Activated naive CD8-positive, alpha-beta T cell (primary cell): Measurements from ENCODE around the gene LAMC1.
"Not testable (repeated sequence)": the region's sequence is repeated elsewhere in the genome, so short reads cannot be mapped to it uniquely, and the experiment has no call there.

ENCODE experiments used
- H3K27ac Mint-ChIP-seq: one replicate; pipeline ENCODE4 v1.8.0; 2021; ENCODE audit warnings: mixed read lengths
- H3K27me3 Mint-ChIP-seq: one replicate; pipeline ENCODE4 v1.8.0; 2021; ENCODE audit warnings: mixed read lengths
- H3K36me3 Mint-ChIP-seq: one replicate; pipeline ENCODE4 v1.8.0; 2021; ENCODE audit warnings: mixed read lengths
- H3K4me1 Mint-ChIP-seq: one replicate; pipeline ENCODE4 v1.8.0; 2021; ENCODE audit warnings: low read depth, mixed read lengths
- H3K4me3 Mint-ChIP-seq: one replicate; pipeline ENCODE4 v1.8.0; 2021; ENCODE audit warnings: mild to moderate bottlenecking, mixed read lengths
- H3K9me3 Mint-ChIP-seq: one replicate; pipeline ENCODE4 v1.8.0; 2021; ENCODE audit warnings: low read depth, mixed read lengths

The LAMC1 gene

DNA sequence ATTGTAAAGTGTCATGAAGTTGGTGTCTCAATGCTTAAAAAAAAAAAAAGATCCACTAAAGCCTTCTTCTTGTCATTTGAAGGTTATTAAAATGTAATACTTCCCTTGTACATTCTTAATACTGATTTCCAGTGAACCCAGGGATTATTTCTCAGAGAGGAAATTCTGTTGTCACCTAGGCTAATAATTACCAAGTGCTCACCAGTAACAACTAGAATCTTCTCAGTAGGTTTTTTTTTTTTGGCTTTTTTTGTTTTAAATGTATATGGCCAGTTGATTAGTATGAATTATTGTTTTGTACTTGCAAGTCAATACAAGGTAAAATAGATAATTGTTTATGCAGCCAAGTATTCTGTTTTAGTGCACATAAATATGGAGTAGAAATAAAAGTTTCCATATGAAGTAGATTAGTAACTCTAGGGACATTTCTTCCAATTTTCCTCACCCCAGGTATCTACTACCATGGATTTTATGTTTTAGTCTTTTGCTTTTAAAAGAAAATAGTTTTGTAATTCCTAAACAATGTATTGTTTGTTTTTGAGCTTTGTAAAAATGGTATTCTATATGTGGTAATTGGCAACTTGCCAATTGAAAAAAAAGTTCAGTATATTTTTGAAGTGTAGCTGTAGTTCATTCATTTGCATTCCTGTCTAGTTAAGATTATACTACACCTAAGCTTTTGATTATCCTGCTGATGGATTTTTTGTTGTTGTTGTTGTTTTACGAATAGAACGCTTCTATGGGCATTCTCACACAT is 21.9 kb downstream of the LAMC1 start:
- peaks cover 55% of the 10 kb centered on the region for H3K27me3 Mint-ChIP-seq
- peaks cover 4% of the 10 kb centered on the region for H3K4me1 Mint-ChIP-seq
- no peaks in the 10 kb centered on the region for H3K9me3 Mint-ChIP-seq
- H3K4me3 Mint-ChIP-seq, result no peak overlapping the region
- no peaks in the 10 kb centered on the region for H3K36me3 Mint-ChIP-seq
- H3K27ac Mint-ChIP-seq, result no peak overlapping the region

DNA sequence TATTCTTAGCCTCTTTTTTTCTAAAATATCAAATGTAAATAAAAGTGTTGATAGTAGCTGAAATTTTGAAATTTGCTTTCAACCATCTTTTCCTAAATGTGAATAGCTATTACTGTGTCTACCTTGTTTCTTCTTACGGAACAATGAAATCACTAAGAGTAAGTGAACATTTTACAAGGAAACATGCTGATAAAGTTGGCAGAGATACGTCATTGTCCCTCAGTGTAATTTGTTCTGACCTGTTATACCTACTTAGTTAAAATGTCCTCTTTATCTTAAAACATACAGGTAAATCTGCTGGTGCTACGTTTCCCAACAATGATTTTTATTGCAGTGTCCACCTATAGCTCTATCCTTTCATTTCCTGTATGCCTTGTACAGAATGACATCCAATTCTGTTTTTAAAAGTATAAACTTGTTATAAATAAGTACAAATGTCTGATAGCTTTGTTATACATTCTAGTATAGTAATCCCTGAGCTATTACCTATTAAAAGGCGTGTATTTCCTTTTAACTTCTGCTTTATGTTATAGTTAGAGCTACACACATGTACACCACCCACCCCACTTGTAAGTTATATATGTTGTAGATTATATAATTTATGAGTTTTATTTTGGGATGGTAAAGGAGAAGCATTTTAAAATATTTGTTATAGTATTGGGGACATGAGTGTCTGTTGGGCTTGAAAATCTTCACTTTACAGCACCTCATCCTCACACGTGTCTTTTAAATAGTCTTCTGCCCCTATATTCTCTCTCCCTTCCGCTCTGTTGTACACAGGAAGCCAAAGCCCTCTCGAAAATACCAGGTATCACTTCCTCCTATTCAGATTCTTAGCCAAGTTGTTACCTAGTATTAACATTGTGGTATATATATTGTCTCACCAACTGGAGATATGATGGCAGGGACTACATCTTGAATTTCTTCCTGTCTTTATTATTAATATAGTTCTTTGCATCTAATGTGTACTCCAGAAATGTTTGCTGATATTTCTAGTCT is 25.2 kb downstream of the LAMC1 start:
- H3K27me3 Mint-ChIP-seq, result peaks cover 45% of the 10 kb centered on the region
- H3K36me3 Mint-ChIP-seq, result no peaks in the 10 kb centered on the region
- no peak overlapping the region for H3K4me3 Mint-ChIP-seq
- H3K9me3 Mint-ChIP-seq, result no peaks in the 10 kb centered on the region
- peaks cover 4% of the 10 kb centered on the region for H3K4me1 Mint-ChIP-seq
- H3K27ac Mint-ChIP-seq, result no peak overlapping the region

DNA sequence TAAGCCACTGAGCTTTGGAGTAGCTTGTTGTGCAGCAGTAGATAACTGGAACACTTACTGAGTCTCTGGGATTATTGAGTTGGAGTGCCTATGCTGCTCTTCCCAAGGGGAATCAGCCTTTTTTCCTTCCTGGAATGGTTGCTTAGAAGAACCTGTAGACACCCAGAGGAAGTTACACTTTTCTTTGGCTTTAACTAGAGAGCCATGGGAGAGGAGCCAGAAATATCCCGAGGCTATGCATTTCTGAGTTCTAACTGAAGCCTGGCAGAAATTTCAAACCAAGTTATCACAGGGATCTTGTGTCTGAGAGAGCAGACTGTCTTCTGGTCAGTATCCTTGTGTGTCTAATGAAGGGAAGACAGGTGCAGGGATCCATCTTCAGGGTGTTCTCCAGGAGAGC is 28.3 kb downstream of the LAMC1 start:
- Mint-ChIP-seq H3K27ac (no peak overlapping the region), H3K4me1 (peaks cover 4% of the 10 kb centered on the region), H3K9me3 (no peaks in the 10 kb centered on the region), H3K4me3 (no peak overlapping the region), H3K27me3 (peaks cover 40% of the 10 kb centered on the region), H3K36me3 (no peaks in the 10 kb centered on the region)

DNA sequence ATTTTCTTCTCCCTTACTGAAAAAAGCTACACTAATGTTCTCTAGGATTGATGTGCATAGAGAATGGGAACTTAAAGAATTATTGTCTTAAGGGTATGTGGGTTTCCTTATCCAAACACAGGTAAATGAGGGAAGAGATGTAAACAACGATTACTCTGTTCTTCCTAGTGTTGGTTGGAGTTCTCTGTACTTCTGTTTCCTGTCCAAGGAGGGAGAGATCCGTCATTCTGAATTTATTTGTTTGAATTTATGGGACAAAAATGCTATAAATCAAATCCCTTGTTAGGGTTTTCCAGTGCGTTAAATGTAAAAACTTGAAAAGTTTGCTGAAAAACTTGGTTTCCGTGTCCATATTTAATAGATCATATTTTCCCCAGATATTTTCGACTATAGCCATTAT is 29.6 kb downstream of the LAMC1 start:
- Mint-ChIP-seq H3K4me1 (peaks cover 4% of the 10 kb centered on the region), H3K27ac (no peak overlapping the region), H3K4me3 (no peak overlapping the region), H3K27me3 (peaks cover 37% of the 10 kb centered on the region), H3K9me3 (no peaks in the 10 kb centered on the region), H3K36me3 (no peaks in the 10 kb centered on the region)

DNA sequence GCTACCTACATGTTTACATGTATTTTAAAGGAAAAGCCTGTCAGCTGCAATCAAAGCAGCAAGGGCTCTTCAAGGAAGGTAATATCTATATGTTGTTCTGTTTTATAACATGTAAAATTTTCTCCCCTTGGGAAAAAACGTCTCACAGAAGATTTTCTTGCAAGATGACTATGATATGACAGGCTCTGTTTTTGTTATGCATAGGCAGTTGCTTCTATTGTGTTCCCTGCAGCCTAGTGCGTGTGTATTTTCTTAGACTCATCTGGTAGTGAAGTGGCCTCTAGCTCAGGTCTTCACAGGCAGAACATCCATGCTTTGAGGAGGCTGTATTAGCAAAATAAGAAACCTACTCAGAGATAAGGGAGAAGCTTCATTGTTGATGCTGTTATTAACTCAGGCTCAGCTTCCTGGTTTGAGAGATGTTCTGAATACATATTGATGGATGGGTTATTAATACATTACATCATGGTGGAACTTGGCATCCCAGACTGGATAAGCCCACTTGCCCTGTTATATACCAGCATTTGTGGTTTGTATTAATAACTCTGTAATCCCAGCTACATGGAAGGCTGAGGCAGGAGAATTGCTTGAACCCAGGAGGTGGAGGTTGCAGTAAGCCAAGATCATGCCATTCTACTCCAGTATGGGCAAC is 35.8 kb downstream of the LAMC1 start:
- H3K4me3 Mint-ChIP-seq, result no peak overlapping the region

DNA sequence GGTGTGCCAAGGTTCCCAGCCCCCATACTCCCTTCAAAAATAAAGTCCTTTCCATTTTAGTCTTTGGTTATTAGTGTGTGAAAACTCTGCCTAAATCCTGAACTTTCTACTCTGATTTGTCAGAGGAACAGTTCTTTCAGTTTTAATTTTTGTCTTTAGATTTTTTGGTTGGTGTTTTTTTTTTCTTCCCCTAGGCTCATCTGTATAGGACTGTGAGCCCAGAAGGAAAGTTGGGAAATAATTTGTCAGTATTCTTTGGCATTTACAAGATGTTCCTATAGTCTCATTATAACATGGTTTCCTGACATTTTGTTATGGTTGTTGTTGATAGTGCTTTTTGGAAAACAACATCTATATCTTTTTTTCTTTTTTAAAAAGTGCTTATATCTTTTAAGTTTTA is 38.0 kb downstream of the LAMC1 start:
- Mint-ChIP-seq H3K4me3 (no peak overlapping the region), H3K27ac (no peak overlapping the region), H3K36me3 (no peaks in the 10 kb centered on the region), H3K27me3 (peaks cover 9% of the 10 kb centered on the region), H3K4me1 (no peaks in the 10 kb centered on the region), H3K9me3 (no peaks in the 10 kb centered on the region)

More for the DNA sequence above, 35.8 kb downstream of the LAMC1 start:
- Mint-ChIP-seq H3K36me3 (no peaks in the 10 kb centered on the region), H3K9me3 (no peaks in the 10 kb centered on the region), H3K27ac (no peak overlapping the region), H3K4me1 (no peaks in the 10 kb centered on the region), H3K27me3 (peaks cover 11% of the 10 kb centered on the region)

DNA sequence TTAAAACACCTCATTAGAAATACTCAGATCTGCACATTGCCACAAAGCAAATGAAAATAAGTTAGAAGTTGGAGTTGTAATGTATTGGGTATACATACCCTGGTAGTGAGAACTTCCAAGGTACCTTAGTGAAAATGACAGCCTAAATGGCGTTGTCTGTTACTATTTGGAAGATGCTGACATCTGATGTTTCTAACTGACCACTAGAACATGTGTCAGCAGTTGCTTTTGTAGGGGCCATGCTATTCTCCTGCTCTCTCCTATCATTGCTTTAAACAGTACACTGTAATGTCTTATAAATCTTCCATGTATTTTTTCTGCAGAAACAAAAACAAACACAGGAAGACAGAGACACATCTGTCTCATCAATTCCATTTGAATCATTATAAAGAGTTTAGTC is 40.1 kb downstream of the LAMC1 start:
- Mint-ChIP-seq H3K36me3 (no peaks in the 10 kb centered on the region), H3K27me3 (peaks cover 4% of the 10 kb centered on the region), H3K4me1 (no peaks in the 10 kb centered on the region), H3K4me3 (no peak overlapping the region), H3K9me3 (no peaks in the 10 kb centered on the region), H3K27ac (no peak overlapping the region)

DNA sequence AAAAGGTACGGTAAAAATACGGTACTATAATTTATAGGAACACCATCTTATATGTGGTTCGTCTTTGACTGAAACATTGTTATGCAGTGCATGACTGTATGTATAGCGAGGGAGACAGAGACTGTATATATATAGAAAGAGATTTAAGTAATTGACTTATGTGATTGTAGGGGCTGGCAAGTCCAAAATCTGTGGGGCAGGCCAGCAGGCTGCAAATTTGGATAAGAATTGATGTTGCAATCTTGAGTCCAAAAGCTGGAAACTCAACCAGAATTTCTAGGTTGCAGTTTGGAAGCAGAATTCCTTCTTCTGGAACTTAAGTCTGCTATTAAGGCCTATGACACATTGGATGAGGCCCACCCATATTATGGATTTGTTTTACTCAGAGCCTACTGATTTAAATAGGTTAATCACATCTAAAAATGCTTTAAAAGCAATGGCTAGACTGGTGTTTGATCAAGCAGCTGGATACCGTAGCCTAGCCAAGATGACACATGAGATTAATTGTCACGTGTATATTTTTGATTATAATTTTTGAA is 42.0 kb downstream of the LAMC1 start:
- Mint-ChIP-seq H3K27me3 (peaks cover 2% of the 10 kb centered on the region), H3K4me1 (no peaks in the 10 kb centered on the region), H3K27ac (no peak overlapping the region), H3K4me3 (no peak overlapping the region), H3K36me3 (no peaks in the 10 kb centered on the region), H3K9me3 (no peaks in the 10 kb centered on the region)

DNA sequence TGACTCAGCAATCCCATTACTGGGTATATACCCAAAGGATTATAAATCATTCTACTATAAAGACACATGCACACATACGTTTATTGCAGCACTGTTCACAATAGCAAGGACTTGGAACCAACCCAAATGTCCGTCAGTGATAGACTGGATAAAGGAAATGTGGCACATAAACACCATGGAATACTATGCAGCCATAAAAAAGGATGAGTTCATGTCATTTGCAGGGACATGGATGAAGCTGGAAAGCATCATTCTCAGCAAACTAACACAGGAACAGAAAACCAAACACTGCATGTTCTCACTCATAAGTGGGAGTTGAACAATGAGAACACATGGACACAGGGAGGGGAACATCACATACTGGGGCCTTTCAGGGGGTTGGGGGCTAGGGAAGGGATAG is 43.2 kb downstream of the LAMC1 start:
- H3K4me3 Mint-ChIP-seq, H3K27ac Mint-ChIP-seq, H3K36me3 Mint-ChIP-seq, H3K27me3 Mint-ChIP-seq, H3K4me1 Mint-ChIP-seq, H3K9me3 Mint-ChIP-seq: not testable (repeated sequence)

DNA sequence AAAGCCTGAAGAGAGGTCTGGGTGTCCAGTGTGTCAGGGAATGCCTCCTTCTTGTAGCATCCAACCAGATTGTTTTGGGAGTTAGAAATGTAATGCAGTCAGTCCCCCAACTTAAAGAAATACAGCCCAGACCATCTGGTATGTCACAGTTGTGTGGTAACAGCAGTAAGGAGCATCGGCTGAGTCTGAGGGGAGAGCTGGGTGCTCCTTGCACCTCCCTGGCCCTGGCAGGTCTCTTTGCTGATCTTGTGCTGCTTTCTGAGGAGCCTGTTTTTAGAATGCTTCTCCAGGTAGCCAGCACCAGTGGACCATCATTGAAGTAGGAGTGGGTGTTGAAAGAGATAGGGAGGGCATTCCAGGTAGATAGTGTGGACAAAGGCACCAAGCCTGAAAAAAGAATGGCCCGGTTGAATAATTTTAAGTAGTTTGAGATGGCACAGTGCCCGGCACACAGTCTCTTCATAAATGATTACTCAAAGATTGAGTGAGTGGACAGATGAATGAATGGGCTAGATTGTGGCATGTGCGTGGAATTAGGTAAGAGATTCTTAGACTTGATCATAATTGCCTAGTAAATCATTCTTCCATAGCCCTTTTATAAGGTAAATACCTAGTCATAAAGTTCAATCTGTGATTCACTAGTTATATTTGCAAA is 46.5 kb downstream of the LAMC1 start:
- Mint-ChIP-seq H3K9me3 (no peaks in the 10 kb centered on the region), H3K27me3 (peaks cover 2% of the 10 kb centered on the region), H3K36me3 (no peaks in the 10 kb centered on the region), H3K4me3 (no peak overlapping the region), H3K27ac (no peak overlapping the region), H3K4me1 (peaks cover 5% of the 10 kb centered on the region)

DNA sequence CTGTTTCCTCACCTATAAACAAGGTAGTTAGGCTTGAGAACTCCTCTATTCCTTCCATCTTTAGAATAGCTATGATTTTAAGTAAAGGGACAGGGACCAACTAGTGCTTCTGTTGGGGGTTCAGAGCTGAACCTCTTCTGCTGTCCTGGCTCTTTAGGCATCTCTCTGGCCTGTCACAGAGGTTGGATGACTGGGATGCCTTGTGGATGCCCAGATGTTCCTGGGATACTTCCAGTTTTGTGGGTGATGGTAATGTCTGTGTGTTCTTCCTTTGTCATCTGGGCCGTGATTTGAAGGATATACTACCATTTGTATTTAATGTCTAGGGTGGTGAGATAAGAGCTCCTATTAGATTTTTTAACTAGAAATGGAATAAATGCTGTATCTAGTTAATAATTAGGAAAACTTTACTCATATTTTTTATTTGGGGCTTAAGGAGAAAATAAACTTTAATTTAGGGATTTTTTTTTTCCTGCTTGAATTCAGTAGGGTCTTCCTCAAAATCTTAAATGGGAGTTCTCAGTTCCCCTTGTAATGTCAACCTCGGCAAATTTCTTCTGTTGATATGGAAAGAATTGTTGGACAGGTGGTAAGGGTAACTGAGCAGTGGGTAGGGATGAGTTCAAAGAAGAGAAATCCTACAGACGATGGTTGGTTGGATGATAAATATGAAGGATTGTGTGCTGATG is 47.2 kb downstream of the LAMC1 start:
- H3K27me3 Mint-ChIP-seq, result peaks cover 2% of the 10 kb centered on the region
- no peak overlapping the region for H3K27ac Mint-ChIP-seq
- H3K36me3 Mint-ChIP-seq, result no peaks in the 10 kb centered on the region
- no peak overlapping the region for H3K4me3 Mint-ChIP-seq
- no peaks in the 10 kb centered on the region for H3K9me3 Mint-ChIP-seq
- H3K4me1 Mint-ChIP-seq, result peaks cover 5% of the 10 kb centered on the region

DNA sequence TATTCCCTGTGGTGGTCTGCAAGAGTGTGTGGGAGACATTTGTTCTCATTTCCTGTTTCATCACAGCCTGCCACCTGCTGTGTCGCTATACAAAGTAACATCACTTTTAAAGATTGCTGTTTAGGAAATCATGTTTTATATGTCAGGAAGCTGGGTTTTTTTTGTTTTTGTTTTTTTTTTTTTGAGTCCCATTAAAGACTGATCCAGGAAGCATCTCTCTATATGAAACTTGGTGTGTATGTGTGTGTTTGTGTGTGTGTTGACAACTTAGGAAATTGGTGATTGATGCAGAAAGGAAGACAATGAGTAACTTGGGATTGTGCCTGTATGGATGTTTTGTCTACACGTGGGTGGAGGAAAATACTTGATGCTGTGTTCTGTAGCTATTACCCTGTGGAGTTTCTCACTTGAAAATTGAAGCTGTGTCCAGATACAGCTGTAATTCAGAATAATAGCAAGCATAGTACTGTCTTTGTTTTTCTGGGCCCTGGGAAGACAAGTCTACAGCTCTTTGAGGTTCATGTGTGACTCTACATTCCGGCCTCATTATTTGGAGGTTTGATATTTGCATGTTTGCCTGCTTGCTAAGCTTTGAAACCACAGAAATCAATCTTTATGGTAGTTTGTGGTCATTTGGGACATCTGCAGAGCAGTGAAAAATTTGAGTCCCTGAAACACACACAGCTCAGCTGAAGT is 47.9 kb downstream of the LAMC1 start:
- H3K27ac Mint-ChIP-seq, result no peak overlapping the region
- no peaks in the 10 kb centered on the region for H3K36me3 Mint-ChIP-seq

DNA sequence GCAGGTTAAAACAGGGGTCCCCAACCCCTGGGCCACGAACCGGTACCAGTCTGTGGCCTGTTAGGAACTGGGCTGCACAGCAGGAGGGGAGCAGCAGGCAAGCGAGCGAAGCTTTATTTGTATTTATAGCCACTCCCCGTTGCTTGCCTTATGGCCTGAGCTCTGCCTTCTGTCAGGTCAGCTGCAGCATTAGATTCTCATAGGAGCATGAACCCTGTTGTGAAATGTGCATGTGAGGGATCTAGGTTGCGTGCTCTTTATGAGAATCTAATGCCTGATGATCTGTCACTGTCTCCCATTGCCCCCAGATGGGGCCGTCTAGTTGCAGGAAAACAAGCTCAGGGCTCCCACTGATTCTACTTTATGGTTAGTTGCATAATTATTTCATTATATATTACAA is 49.4 kb downstream of the LAMC1 start:
- not testable (repeated sequence) for H3K4me1 Mint-ChIP-seq, H3K36me3 Mint-ChIP-seq, H3K9me3 Mint-ChIP-seq, H3K27ac Mint-ChIP-seq, H3K27me3 Mint-ChIP-seq, H3K4me3 Mint-ChIP-seq

More for the DNA sequence above, 47.9 kb downstream of the LAMC1 start:
- H3K27me3 Mint-ChIP-seq, result peaks cover 2% of the 10 kb centered on the region
- no peak overlapping the region for H3K4me3 Mint-ChIP-seq
- H3K4me1 Mint-ChIP-seq, result peaks cover 5% of the 10 kb centered on the region
- no peaks in the 10 kb centered on the region for H3K9me3 Mint-ChIP-seq
